DOHH2 (cell line): ENCODE measurements around the gene LAMA4.

Experiments
- H3F3A ChIP-seq: fragments of 200-600 bp; sonication (generic), shearing (Covaris generic); 2 replicates; pipeline ENCODE4 v1.6.0; 2016; ENCODE audit warnings: antibody characterized with exemption, mild to moderate bottlenecking; ENCODE audit not compliant: control insufficient read depth, insufficient read depth
- H3K27ac ChIP-seq: fragments of 200-600 bp; sonication (generic); 2 replicates; pipeline ENCODE4 v1.5.1; 2014; ENCODE audit warnings: low read depth, mild to moderate bottlenecking, low read length, moderate library complexity
- H3K27me3 ChIP-seq: fragments of 200-600 bp; sonication (generic); 2 replicates; pipeline ENCODE4 v1.6.1; 2014; ENCODE audit warnings: mild to moderate bottlenecking, low read length, mixed read lengths; ENCODE audit not compliant: control insufficient read depth
- H3K36me3 ChIP-seq: fragments of 200-600 bp; sonication (generic); 2 replicates; pipeline ENCODE4 v1.6.1; 2014; ENCODE audit warnings: mild to moderate bottlenecking, low read length, moderate library complexity, mixed read lengths; ENCODE audit not compliant: control insufficient read depth
- H3K4me1 ChIP-seq: fragments of 200-600 bp; sonication (generic); 2 replicates; pipeline ENCODE4 v1.6.1; 2014; ENCODE audit warnings: mild to moderate bottlenecking, low read length, mixed read lengths; ENCODE audit not compliant: control insufficient read depth
- H3K4me2 ChIP-seq: fragments of 200-600 bp; sonication (generic); 2 replicates; pipeline ENCODE4 v1.6.0; 2014; ENCODE audit warnings: mild to moderate bottlenecking, low read length, moderate library complexity
- H3K4me3 ChIP-seq: fragments of 200-600 bp; sonication (generic); 2 replicates; pipeline ENCODE4 v1.5.1; 2014; ENCODE audit warnings: mild to moderate bottlenecking, low read length, mixed read lengths
- H3K79me2 ChIP-seq: fragments of 200-600 bp; sonication (generic); 2 replicates; pipeline ENCODE4 v1.6.1; 2014; ENCODE audit warnings: mild to moderate bottlenecking, low read length, mixed read lengths; ENCODE audit not compliant: control insufficient read depth
- H3K9me2 ChIP-seq: fragments of 200-600 bp; sonication (generic); replicated peaks from 2 replicates; pipeline ENCODE4 v1.6.1; 2014; ENCODE audit warnings: mild to moderate bottlenecking, low read length, mixed read lengths; ENCODE audit not compliant: control insufficient read depth
- H3K9me3 ChIP-seq: fragments of 200-600 bp; sonication (generic); 2 replicates; pipeline ENCODE4 v1.6.1; 2014; ENCODE audit warnings: antibody characterized with exemption, low read length, mixed read lengths; ENCODE audit not compliant: control insufficient read depth, insufficient read depth
- H4K20me1 ChIP-seq: fragments of 200-600 bp; sonication (generic); 2 replicates; pipeline ENCODE4 v1.6.0; 2014; ENCODE audit warnings: low read depth, mild to moderate bottlenecking, antibody characterized with exemption, low read length, moderate library complexity; ENCODE audit not compliant: control insufficient read depth, insufficient read depth
- EZH2phosphoT487 ChIP-seq: fragments of 200-600 bp; sonication (generic); IDR thresholded peaks from 2 replicates; pipeline ENCODE4 v1.6.1; 2017; ENCODE audit warnings: borderline replicate concordance, mild to moderate bottlenecking, antibody characterized with exemption, low read length, moderate library complexity, mixed read lengths
- TF ChIP-seq, protein P1 (sequence below): fragments of 200-600 bp; sonication (generic); IDR thresholded peaks from one replicate; pipeline ENCODE4 v1.5.1; 2014; ENCODE audit warnings: antibody characterized with exemption, mild to moderate bottlenecking, low read depth, low read length; ENCODE audit not compliant: poor library complexity, severe bottlenecking

Gene LAMA4

DNA sequence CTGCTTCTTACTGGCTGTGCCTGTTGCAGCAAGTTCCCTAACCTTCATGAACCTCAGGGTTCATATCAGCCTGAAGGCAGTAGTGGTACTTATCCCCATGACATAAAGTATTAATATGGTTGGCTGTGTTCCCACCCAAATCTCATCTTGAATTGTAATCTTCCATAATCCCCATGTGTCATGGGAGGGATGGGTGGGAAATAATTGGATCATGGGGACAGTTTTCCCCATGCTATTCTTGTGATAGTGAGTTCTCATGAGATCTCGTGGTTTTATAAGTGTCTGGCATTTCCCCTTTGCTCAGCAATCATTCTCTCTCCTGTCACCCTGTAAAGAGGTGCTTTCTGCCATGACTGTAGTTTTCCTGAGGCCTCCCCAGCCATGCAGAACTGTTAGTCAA lies 105.1 kb downstream of the LAMA4 start:
- Histone ChIP-seq H3K79me2 (no peaks in the 10 kb centered on the region), H4K20me1 (no peaks in the 10 kb centered on the region), H3K27ac (no peak overlapping the region), H3K4me2 (no peak overlapping the region), H3K4me3 (no peak overlapping the region), H3K27me3 (no peaks in the 10 kb centered on the region), H3K9me3 (no peaks in the 10 kb centered on the region), H3K36me3 (no peaks in the 10 kb centered on the region), H3F3A (no peaks in the 10 kb centered on the region), H3K9me2 (no peaks in the 10 kb centered on the region), H3K4me1 (peaks cover 6% of the 10 kb centered on the region)
- no peak for TF ChIP-seq EZH2phosphoT487
- TF ChIP-seq, protein P1, sequence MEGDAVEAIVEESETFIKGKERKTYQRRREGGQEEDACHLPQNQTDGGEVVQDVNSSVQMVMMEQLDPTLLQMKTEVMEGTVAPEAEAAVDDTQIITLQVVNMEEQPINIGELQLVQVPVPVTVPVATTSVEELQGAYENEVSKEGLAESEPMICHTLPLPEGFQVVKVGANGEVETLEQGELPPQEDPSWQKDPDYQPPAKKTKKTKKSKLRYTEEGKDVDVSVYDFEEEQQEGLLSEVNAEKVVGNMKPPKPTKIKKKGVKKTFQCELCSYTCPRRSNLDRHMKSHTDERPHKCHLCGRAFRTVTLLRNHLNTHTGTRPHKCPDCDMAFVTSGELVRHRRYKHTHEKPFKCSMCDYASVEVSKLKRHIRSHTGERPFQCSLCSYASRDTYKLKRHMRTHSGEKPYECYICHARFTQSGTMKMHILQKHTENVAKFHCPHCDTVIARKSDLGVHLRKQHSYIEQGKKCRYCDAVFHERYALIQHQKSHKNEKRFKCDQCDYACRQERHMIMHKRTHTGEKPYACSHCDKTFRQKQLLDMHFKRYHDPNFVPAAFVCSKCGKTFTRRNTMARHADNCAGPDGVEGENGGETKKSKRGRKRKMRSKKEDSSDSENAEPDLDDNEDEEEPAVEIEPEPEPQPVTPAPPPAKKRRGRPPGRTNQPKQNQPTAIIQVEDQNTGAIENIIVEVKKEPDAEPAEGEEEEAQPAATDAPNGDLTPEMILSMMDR: no peak

DNA sequence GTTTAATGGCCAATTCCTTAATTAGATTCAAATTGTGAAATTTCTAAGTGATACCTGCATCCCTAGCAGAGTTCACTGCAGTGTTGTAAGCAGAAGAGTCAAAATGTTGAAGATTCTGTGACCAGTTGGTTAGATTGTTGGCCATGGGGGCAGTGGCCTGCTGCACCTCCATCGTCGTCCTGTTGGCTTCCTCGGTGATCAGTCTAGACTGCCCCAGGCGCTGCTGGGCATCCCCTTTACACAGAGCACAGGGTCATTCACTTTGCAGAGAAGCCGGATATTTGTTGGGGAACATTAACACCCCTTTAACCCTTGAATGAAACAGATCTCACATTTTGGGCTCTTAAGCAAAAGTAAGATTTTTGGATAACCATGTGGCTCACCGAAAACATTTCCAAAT lies 106.3 kb downstream of the LAMA4 start:
- Histone ChIP-seq H3K4me1 (peaks cover 6% of the 10 kb centered on the region), H3K79me2 (no peaks in the 10 kb centered on the region), H3K27ac (no peak overlapping the region), H4K20me1 (no peaks in the 10 kb centered on the region), H3K27me3 (no peaks in the 10 kb centered on the region), H3K9me2 (no peaks in the 10 kb centered on the region), H3K4me3 (no peak overlapping the region), H3K4me2 (no peak overlapping the region), H3K36me3 (no peaks in the 10 kb centered on the region), H3K9me3 (no peaks in the 10 kb centered on the region), H3F3A (no peaks in the 10 kb centered on the region)
- TF ChIP-seq, protein P1: no peak
- TF ChIP-seq EZH2phosphoT487: no peak

DNA sequence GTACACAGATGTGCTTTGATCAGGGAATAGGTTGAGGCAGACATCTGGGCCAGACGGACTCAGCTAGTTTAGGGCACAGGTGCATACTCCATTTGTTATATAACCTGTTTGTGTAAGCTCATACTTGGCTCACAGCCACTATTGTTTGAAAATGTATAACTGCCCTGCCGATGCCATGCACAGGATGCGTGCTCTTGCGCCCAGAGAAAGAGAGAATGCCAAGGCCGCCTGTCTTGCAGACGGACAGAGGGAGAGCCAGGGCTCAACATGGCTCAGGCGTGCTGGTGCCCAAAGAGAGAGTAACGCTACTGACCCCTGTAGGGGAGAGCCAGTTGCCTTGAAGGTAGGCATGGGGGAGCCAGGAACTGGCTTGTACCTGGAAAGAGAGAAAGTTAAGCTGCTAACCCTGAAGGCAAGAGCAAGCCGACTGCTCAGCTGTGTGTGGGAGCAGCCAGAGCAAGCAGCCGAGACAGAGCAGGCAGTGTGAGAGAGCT lies 109.2 kb downstream of the LAMA4 start:
- Histone ChIP-seq H3K9me2 (no peaks in the 10 kb centered on the region), H3K4me2 (no peak overlapping the region), H3K4me3 (no peak overlapping the region), H3K79me2 (no peaks in the 10 kb centered on the region), H3K36me3 (no peaks in the 10 kb centered on the region), H3F3A (no peaks in the 10 kb centered on the region), H3K27me3 (no peaks in the 10 kb centered on the region), H3K27ac (no peak overlapping the region), H3K4me1 (no peaks in the 10 kb centered on the region), H4K20me1 (no peaks in the 10 kb centered on the region), H3K9me3 (no peaks in the 10 kb centered on the region)
- TF ChIP-seq EZH2phosphoT487: no peak
- TF ChIP-seq, protein P1: no peak
